ENCODE measurements around the gene DPY19L2.
"Not testable (repeated sequence)": the region's sequence is repeated elsewhere in the genome, so short reads cannot be mapped to it uniquely, and the experiment has no call there.

GRCh38 chr12:63699011-63699410 lies 30.7 kb upstream of the DPY19L2 start:
- TF ChIP-seq POLR2AphosphoS5, POLR2A (IDR thresholded peaks at IDR 0.05; ENCODE audit: low read depth, low read length): not testable (repeated sequence)

All from GM12892 (cell line).